GM12878 (cell line): Measurements from ENCODE around the gene RNU6-1. TPM values are rescaled to one million over a fixed set of nuclear protein-coding genes. Genes with fewer than 3 reads are reported as not detected.
A peak's percentile ranks its signal among the peaks of the same experiment; 100 is the strongest.

Experiments
- BRCA1 ChIP-seq: IDR thresholded peaks from 2 replicates; pipeline ENCODE4 v1.6.1; 2011; ENCODE audit warnings: low read depth, low read length, improper control_type of control experiment
- CTCF ChIP-seq, 3 experiments: IDR thresholded peaks in 2 of 3; conservative IDR thresholded peaks in 1 of 3; 2 replicates each; pipeline ENCODE4 v1.5.1; 2011; ENCODE audit warnings: low read depth in 3 of 3, low read length in 3 of 3, mild to moderate bottlenecking in 3 of 3, control low read depth in 2 of 3, moderate library complexity in 2 of 3, inconsistent platforms in 1 of 3, mixed read lengths in 1 of 3; ENCODE audit not compliant: control insufficient read depth in 2 of 3, insufficient read depth in 1 of 3; ENCODE audit errors: extremely low read depth in 1 of 3
- ELK1 ChIP-seq: IDR thresholded peaks from 2 replicates; pipeline ENCODE4 v1.6.1; 2012; ENCODE audit warnings: low read depth, low read length, improper control_type of control experiment
- GATAD2B ChIP-seq: fragments of 450-650 bp; conservative IDR thresholded peaks from 2 replicates; pipeline ENCODE4 v1.6.1; 2017; ENCODE audit warnings: low read depth, mild to moderate bottlenecking, moderate library complexity
- HDGF ChIP-seq: fragments of 450-650 bp; IDR thresholded peaks from 2 replicates; pipeline ENCODE4 v1.6.1; 2016; ENCODE audit warnings: antibody characterized with exemption
- IKZF2 ChIP-seq, 2 experiments: fragments of 450-650 bp; IDR thresholded peaks; 2 replicates each; pipeline ENCODE4 v1.6.1; 2017; ENCODE audit warnings: mild to moderate bottlenecking in 2 of 2, moderate library complexity in 2 of 2
- LARP7 ChIP-seq: fragments of 450-650 bp; IDR thresholded peaks from 2 replicates; pipeline ENCODE4 v1.6.1; 2017; ENCODE audit warnings: mild to moderate bottlenecking
- NRF1 ChIP-seq: conservative IDR thresholded peaks from 2 replicates; pipeline ENCODE4 v1.6.1; 2011; ENCODE audit warnings: mild to moderate bottlenecking, low read depth, low read length, improper control_type of control experiment
- RELA ChIP-seq: fragments of 450-650 bp; IDR thresholded peaks from 2 replicates; pipeline ENCODE4 v1.8.0; 2014; ENCODE audit warnings: borderline replicate concordance; ENCODE audit not compliant: partially characterized antibody
- TCF12 ChIP-seq: IDR thresholded peaks from 2 replicates; pipeline ENCODE4 v1.6.1; 2011; ENCODE audit warnings: low read depth, mild to moderate bottlenecking, low read length
- ZBTB33 ChIP-seq: fragments of 450-650 bp; IDR thresholded peaks from 2 replicates; pipeline ENCODE4 v1.6.1; 2017; ENCODE audit warnings: mild to moderate bottlenecking
- polyA plus RNA-seq, 11 experiments: library from polyadenylated mRNA; depleted of rRNA in 4 of 11; unstranded in 6 of 11; stranded (reverse) in 5 of 11; fragments of >200 nt; fragmentation: Nextera tagmentation in 4 of 11; fragmentation: Illumina TruSeq in 1 of 11; extraction: Ambion mirVana in 4 of 11; extraction: Trizol in 1 of 11; gene quantifications; 1 replicate in 1 of 11; 2 replicates in 10 of 11; pipeline versions ENCODE4 v1.2.1 to v1.2.3, GENCODE V29; 2011 to 2016; ENCODE audit warnings: inconsistent platforms in 2 of 11, missing spikeins in 2 of 11, low read depth in 1 of 11
- total RNA-seq, 4 experiments: library from RNA; depleted of rRNA in 3 of 4; stranded (reverse); fragments of >200 nt in 3 of 4; fragmentation: Illumina TruSeq in 1 of 4; extraction: Trizol in 1 of 4; gene quantifications; 2 replicates each; pipeline versions ENCODE4 v1.2.1 to v1.2.3, GENCODE V29; 2013 to 2021

Gene RNU6-1
- total and polyA plus RNA-seq, 10 of the 15 experiments (the other 5 are each of a cell fraction or from before 2014, with no cell fraction given), result not detected

- TF ChIP-seq LARP7 (no peak), IKZF2 (IDR thresholded peaks at IDR 0.05) (peak; percentile 84 to 88), CTCF (IDR thresholded peaks at IDR 0.05 in 2 of 3, conservative IDR thresholded peaks at IDR 0.05 in 1 of 3; ENCODE audit: control insufficient read depth in 2 of 3, extremely low read depth in 1 of 3, insufficient read depth in 1 of 3, low read depth in 3 of 3, low read length in 3 of 3) (no peak), BRCA1 (no peak), ELK1 (no peak), ZBTB33 (no peak), HDGF (no peak), GATAD2B (no peak; the same call in 1 of the 2 replicates), NRF1 (no peak), TCF12 (0 out of 2 replicates have a peak, but pooled peaks have one; percentile 29), RELA (no peak)
Observed at GRCh38 chr15:67862750-67863441, 23.1 kb upstream of the RNU6-1 start (continued).
